Ovary (tissue), 9 donors: ENCODE measurements around the gene KLC3. TPM values are rescaled to one million over a fixed set of nuclear protein-coding genes. Genes with fewer than 3 reads are reported as not detected.

Experiments
- DNase-seq, 5 donors: peaks; one replicate each; pipeline ENCODE4 v3.0.0-alpha.2; 2019 to 2020
- H3K27ac ChIP-seq, 2 donors: fragments of 200-600 bp; one replicate each; pipeline versions ENCODE4 v1.5.1 to v1.8.0; 2019 to 2022
- H3K27me3 ChIP-seq: fragments of 200-600 bp; one replicate; pipeline ENCODE4 v1.8.0; 2022
- H3K36me3 ChIP-seq: fragments of 200-600 bp; sonication (generic); one replicate; pipeline ENCODE4 v1.5.1; 2019
- H3K4me1 ChIP-seq: one replicate; pipeline ENCODE4 v1.8.1; 2013; ENCODE audit warnings: mild to moderate bottlenecking, moderate library complexity; ENCODE audit not compliant: insufficient read depth
- H3K4me3 ChIP-seq: fragments of 200-600 bp; sonication (generic); one replicate; pipeline ENCODE4 v1.5.1; 2017
- H3K9me3 ChIP-seq, 2 donors: fragments of 200-600 bp in 1 of 2; sonication (generic) in 1 of 2; one replicate each; pipeline versions ENCODE4 v1.5.1 to v1.8.1; 2013 to 2019; ENCODE audit warnings: mild to moderate bottlenecking in 1 of 2, moderate library complexity in 1 of 2
- CTCF ChIP-seq, 3 donors: fragments of 450-650 bp in 2 of 3; fragments of 200-600 bp in 1 of 3; IDR thresholded peaks; one replicate each; pipeline versions ENCODE4 v1.5.1 to v1.8.0; 2016 to 2022; ENCODE audit warnings: antibody characterized with exemption in 3 of 3, mild to moderate bottlenecking in 1 of 3
- EP300 ChIP-seq: sonication (generic); formaldehyde crosslinking; IDR thresholded peaks from one replicate; pipeline ENCODE4 v1.6.1; 2017; ENCODE audit warnings: antibody characterized with exemption
- POLR2A ChIP-seq: fragments of 450-650 bp; IDR thresholded peaks from one replicate; pipeline ENCODE4 v1.6.1; 2017; ENCODE audit warnings: antibody characterized with exemption, mild to moderate bottlenecking, moderate library complexity
- WGBS, 3 donors: extraction: QIAGEN DNeasy Blood & Tissue Kit in 1 of 3; methylation state at CpG; one replicate each; pipeline versions ENCODE4 v1.1.5 to v1.1.7; 2013 to 2017; 5-methylcytosine and 5-hydroxymethylcytosine counted together
- intact Hi-C, 4 donors: fragments of 100-400 bp; cut with DNase I; formaldehyde crosslinking; loops; one replicate each; pipeline versions ENCODE4 v1.11.0 to v1.15.1; 2022 to 2023
- polyA plus RNA-seq, 2 donors: library from polyadenylated mRNA; stranded (reverse); fragments of 200-250 nt in 1 of 2; fragments of 350-450 nt in 1 of 2; fragmentation: Illumina TruSeq in 1 of 2; extraction: RNeasy Lipid Tissue Mini Kit (QIAGEN cat#74804) in 1 of 2; gene quantifications; one replicate each; pipeline ENCODE4 v1.2.3, GENCODE V29; 2013 to 2014
- total RNA-seq, 7 donors: library from RNA; depleted of rRNA in 2 of 7; stranded (reverse); fragments of >200 nt in 2 of 7; fragmentation: NEBNext Ultra II Directional in 3 of 7; extraction: Animal tissue kit (Norgen Biotek cat#: 25700) in 3 of 7; gene quantifications; one replicate each; pipeline versions ENCODE4 v1.1.0 to v1.2.4, GENCODE V29; 2016 to 2023
- donor health status: DM: no; HTN: no; CAD: no; lungs with moderate emphysema.
- donor health status: DM: no; HTN: no; CAD: no.
- donor health status: Bipolar disorder and iron deficiency.
- donor health status: DM: yes; HTN: yes; CAD: no.
- donor health status: DM: no; HTN: no; CAD: no.
- donor health status: DM: yes; HTN: yes; CAD: no.

Gene KLC3
- total and polyA plus RNA-seq, 9 donors: 0.30 to 7.1 (median 0.36) TPM; not detected in 5

GRCh38 chr19:45376045-45376724 lies 35.6 kb downstream of the KLC3 start:
- H3K36me3 ChIP-seq: no peaks in the 10 kb centered on the region
- no peak overlapping the region for H3K4me3 ChIP-seq
- TF ChIP-seq CTCF (IDR thresholded peaks at IDR 0.05) (no peak), EP300 (no peak)
- no peaks in the 10 kb centered on the region for H3K27me3 ChIP-seq
- intact Hi-C loops: no loop called here
- no peaks in the 10 kb centered on the region for H3K9me3 ChIP-seq
- H3K27ac ChIP-seq: no peak overlapping the region
- H3K4me1 ChIP-seq: no peaks in the 10 kb centered on the region
- WGBS, 3 donors: 12 to 20% (median 17%) methylated on average over 13 of the region's 13 CpGs
- DNase-seq: peak in 3 of 5 donors; percentile 54 to 68 (median 64)

DNA sequence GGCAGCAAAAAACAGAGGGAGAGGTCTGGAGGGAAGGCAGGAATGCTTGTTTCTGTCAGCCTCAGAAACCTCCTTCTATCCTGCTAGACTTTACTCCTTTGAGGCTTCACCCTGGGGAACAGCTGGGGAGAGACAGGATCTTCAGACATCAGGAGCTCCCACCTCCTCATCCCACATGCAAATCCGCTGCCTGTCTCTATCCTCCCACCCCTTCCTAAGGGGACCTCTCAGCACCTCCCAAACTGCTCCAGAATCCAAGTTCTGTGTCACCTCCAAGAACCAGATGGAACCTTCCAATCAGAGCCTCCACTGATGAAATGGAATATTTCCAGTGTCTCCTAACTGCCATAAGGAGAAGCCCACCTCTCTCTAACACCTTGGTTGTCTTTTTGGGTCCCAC lies 39.6 kb downstream of the KLC3 start:
- no peak for DNase-seq
- H3K27me3 ChIP-seq: no peaks in the 10 kb centered on the region
- no peak for TF ChIP-seq EP300
- no peak for TF ChIP-seq POLR2A
- TF ChIP-seq CTCF (IDR thresholded peaks at IDR 0.05): no peak
- intact Hi-C loops: no loop called here
- no peak overlapping the region for H3K27ac ChIP-seq
- WGBS, 3 donors: 52 to 83% (median 71%) methylated on average over 1 of the region's 1 CpG
- no peaks in the 10 kb centered on the region for H3K4me1 ChIP-seq
- no peak overlapping the region for H3K4me3 ChIP-seq
- no peaks in the 10 kb centered on the region for H3K36me3 ChIP-seq
- no peaks in the 10 kb centered on the region for H3K9me3 ChIP-seq

DNA sequence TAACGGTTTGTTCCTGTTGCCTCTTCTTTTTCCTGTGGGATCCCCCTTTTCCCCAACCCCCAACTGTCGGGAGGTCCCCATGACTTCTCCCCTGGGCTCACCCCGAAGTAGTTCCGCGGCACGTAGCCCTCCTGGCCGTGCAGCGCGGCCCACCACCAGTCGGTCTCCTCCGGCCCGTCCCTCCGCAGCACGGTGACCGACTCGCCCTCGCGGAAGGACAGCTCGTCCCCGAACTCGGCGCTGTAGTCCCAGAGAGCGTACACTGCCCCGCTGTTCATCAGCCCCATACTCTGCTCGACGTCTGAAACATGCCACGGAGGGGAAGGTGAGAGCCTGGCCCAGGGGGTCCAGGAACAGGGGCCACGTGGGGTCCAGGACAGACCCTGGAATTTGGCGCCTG lies 41.9 kb downstream of the KLC3 start:
- no peak for TF ChIP-seq POLR2A
- TF ChIP-seq EP300: no peak
- no peak for TF ChIP-seq CTCF (IDR thresholded peaks at IDR 0.05)
- H3K36me3 ChIP-seq: no peaks in the 10 kb centered on the region
- WGBS, 3 donors: 77 to 94% (median 92%) methylated on average over 29 of the region's 29 CpGs
- no peaks in the 10 kb centered on the region for H3K4me1 ChIP-seq
- no peak overlapping the region for H3K27ac ChIP-seq
- H3K9me3 ChIP-seq: no peaks in the 10 kb centered on the region
- no peaks in the 10 kb centered on the region for H3K27me3 ChIP-seq
- H3K4me3 ChIP-seq: no peak overlapping the region
- intact Hi-C loops: no loop called here
- no peak for DNase-seq

- H3K36me3 ChIP-seq: no peaks in the 10 kb centered on the region
- no peak overlapping the region for H3K4me3 ChIP-seq
- TF ChIP-seq CTCF (IDR thresholded peaks at IDR 0.05): no peak
- TF ChIP-seq EP300: no peak
- no peak for TF ChIP-seq POLR2A
- no peaks in the 10 kb centered on the region for H3K27me3 ChIP-seq
- no peak overlapping the region for H3K27ac ChIP-seq
- DNase-seq: no peak
- H3K9me3 ChIP-seq: no peaks in the 10 kb centered on the region
- 5 to 13% (median 11%) methylated on average over 56 to 75 of the region's 75 CpGs for WGBS, 3 donors
- no peaks in the 10 kb centered on the region for H3K4me1 ChIP-seq
- intact Hi-C loops: no loop called here
Observed at GRCh38 chr19:45385392-45386221, 45.1 kb downstream of the KLC3 start.
